Effector CD8-positive, alpha-beta T cell (primary cell): ENCODE data around the gene WFS1.

Experiments
- DNase-seq: peaks from one replicate; lab custom pipeline; 2025; lab: John Stamatoyannopoulos, UW

The WFS1 gene

DNA sequence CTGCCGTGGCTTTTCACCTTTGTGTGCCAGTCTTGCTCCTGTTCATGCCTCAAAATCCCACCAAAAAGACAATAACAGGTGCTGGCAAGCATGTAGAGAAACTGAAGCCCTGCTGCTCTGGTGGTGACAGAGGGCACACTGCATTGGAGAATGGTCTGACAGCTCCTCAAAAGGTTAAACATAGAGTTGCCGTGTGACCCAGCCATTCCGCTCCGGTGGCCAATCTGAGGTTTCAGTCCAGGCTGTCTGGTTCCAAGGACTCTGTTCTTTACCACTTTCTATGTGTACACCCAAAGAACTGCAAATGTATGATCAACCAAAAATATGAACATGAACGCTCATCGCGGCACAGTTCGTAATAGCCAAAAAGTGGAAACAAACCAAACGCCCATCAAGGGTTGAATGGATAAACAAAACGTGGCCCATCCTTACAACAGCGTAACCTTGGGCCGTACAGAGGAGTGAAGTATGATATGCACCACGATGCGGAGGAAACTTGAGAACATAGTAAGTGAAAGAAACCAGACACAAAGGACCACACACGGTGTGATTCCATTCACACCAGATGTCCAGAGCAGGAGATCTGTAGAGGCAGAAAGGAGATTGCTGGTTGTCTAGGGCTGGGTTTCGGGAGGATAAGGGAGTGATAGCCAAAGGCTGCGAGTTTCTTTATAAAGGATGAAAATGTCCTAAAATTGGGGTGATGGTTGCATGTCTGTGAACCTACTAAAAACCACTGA is 33.6 kb upstream of the WFS1 start:
- DNase-seq = no peak

DNA sequence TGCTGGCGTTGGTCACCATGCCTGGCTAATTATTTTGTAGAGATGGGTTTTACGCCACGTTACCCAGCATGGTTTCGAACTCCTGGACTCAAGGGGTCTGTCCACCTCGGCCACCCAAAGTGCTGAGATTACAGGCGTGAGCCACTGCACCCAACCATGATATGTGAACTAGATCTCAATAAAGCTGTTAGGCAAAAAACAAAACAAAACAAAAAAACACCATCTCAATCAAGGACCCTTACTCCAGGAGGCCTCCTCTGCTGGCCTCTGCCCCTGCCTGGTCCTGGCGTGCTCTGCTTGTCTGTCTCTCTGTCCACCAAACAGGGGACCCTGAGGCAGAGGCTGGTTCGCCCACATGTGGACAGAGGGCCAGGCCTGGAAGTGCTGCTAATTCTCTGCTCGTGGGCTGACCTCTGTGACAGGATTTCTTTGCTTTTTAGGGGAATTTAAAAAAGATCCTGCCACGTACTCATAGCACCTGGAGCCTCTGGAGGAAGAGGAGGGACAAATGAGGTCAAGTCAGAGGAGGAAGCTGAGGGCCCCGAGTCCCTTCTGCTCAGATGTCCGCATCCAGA is 32.7 kb upstream of the WFS1 start:
- DNase-seq = no peak

DNA sequence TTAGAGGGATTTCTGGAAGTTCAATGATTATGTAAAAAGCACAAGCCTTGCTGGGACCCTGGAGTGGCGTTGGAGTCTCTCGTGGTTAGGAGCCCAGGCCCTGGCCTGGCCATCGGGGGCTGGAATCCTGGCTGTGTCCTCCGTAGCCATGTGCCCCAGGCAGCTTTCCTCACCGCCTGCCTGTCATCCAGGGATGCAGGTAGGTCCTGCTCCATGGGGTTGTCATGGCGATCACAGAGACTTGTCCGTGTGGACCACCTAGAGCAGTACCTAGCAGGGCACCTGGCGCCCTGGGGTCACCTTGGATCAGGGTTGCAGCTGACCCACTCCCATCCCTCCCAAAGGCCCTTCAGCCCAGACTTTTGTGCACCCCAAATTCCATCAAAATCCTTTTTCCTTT is 30.2 kb upstream of the WFS1 start:
- no peak for DNase-seq

- no peak for DNase-seq
These were observed 29.7 kb upstream of the WFS1 start for GRCh38 chr4:6239968-6240367.

DNA sequence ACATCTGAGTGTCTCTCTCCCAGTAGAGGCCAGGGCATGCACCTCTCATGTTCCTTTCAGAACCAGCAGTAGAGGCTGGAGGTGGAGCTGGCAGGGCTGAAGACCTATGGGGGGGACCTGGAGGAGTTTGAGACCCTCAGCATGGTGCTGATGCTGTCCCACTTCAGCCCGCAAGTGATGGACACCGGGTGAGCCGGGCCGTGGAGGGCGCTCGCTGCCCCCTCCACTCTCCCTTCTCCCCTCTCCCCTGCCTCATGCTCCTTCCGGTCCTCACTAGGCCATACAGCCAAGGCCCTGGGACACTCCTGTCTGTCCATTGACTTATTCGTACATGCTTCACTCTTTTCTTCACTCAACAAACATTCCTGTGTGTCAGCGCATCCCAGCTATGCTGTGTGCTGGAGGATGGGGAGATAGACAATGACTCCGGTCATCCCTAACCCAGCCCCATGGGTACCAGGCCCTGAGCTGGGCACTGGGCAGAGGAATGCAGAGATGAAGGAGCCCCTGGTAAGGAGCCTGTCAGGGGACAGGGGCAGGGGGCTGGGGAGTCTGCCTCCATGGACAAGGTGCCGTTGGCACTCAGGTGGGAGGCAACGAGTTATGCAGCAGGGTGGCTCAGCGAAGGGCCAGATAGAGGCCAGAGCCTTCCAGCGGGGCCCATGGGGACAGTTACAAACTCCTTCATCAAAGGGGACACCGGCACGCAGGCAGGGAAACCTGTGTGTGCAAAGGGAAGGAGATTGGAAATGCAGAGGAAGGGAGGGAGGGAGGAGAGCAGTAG is 28.4 kb upstream of the WFS1 start:
- DNase-seq = no peak

DNA sequence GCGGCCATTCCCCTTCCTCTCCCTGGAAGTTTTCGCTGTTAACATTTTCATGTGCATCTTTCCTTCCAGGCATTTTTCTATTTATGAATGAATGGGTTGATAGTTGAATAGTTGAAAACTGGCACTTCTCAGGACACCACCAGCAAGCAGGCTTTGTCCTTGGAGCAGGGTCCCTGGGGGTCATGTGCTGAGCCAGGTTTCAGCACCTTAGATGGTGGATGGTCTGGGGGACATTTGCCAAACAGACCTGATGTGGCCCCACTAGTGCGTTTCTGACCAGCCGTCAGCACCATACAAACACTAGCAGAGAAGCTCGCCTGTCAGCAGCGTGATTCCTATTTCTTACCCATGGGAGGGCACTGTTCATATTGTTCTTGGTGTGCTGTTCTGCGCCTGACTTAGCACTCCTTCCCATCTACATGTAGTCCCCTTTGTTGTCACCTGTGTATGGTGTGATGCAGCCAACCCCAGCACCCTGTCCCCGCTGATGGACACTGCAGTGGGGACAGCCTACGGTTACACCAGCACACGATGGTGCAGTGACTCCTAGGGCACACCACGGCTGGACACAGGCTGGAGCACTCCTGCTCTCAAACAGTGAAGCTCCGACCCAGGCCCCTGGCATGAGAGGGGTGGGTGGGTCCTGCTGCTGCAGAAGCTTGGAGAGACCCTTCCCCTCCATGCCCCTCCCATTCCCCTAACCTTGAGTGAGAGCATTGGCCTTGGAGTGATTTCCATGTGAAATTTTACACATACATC is 27.2 kb upstream of the WFS1 start:
- no peak for DNase-seq

GRCh38 chr4:6245246-6246169 is 24.1 kb upstream of the WFS1 start:
- no peak for DNase-seq

DNA sequence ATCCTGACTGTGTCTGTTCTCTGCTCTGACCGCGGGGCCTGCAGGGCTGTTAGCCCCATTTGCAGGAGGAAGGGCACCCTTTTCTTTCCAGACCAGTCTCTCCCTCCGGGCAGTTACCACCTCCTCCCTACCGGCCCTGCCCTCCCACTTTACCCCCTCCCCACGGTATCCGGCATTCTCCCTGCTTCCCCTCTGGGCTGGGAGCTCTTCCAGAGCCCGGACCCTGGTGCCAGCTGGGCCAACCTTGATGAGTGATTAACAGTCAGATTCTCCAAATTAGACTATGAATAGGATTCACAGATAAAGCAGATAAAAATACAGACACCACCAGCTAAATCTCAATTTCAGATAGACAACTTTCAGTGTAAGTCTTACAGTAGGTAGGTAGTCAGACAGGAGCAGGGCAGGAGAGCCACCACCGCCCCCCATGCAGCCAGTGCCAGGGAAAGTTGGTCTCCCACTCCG is 23.4 kb upstream of the WFS1 start:
- no peak for DNase-seq

DNA sequence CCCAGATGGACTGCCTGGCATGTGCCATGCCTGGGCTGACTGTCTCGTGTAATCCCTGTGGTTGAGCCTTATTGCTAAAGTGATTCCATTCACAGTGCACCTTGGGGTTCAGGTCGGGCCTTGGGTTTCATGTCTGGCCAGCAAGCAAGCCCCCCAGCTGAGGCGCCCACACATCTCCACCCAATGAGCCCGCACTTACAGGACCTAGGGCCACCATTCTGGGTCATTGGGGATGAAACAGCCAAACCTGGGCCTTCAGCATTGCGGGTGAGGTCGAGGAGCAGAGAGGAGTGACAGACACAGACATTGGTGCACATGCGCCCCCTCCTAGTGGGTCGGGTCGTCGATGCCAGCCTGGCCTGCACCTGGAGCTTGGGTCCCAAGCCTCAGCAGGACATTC is 21.3 kb upstream of the WFS1 start:
- no peak for DNase-seq

GRCh38 chr4:6250235-6250983 is 19.2 kb upstream of the WFS1 start:
- no peak for DNase-seq

DNA sequence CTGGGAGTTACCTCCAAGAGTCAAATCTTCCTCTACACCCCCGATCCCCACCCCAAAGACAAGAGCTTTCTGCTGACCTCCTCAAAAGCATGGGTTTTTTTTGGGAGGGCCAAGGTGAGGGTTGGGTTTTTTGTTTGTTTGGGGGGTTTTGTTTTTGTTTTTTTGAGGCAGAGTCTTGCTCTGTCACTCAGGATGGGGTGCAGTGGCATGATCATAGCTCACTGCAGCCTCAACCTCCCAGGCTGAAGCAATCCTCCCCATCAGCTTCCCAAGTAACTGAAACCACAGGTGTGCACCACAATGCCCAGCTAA is 18.7 kb upstream of the WFS1 start:
- DNase-seq = no peak

GRCh38 chr4:6251365-6251764 is 18.3 kb upstream of the WFS1 start:
- DNase-seq = no peak

DNA sequence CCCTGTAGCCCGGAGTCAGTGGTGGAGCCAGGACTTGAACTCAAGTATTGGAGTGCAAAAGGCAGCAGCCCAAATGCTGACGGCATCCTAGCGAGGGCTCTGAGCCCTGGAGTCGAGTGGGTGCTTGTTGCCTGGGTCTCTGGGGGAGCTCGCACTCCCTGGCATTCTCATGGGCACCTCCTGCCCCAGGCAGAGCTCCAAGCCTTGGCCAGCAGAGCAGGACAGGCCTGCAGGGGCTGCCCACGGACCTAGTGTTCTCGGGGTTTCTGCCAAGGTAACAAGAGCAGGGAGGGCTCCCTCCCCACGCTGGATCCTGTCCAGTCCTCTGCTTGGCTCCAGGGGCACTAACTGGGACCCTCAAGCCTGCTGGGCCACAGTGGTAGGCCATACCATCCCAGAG is 17.6 kb upstream of the WFS1 start:
- DNase-seq = no peak

DNA sequence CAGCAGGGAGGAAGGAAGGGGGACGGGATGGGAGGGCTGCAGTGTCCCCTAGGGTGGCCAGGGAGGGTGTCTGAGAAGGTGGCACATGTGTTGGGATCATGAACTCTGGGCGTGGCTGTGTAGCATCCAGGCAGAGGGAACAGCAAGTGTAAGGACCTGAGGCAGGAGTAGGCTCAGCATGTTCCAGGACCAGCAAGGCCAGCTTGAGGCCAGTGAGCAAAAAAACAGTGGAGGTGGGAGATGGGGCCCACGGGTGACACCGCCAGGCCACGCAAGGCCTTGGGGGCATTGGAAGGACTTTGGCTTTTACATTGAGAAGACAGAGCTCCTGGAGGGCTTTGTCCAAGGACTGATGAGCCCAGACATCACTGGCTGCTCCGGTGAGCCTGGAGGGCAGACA is 16.5 kb upstream of the WFS1 start:
- no peak for DNase-seq

DNA sequence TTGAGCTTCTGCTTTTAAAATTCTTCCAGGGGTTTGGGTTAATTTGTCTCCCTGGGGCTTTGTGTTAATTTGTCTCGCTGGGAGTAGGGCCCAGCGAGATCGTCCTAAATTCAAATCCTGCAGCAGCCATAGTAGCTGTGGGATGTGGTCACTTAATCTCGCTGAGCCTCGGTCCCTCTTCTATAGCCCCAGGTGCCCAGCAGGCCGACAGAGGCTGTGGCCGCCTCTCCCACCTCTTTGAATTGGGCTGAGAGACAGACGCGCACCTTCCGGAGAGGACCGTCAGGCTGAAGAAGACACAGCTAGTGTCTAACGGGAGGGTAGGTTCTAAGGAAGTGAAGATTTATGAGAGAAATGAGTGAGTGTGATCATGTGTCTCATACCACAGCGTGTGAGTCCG is 15.7 kb upstream of the WFS1 start:
- no peak for DNase-seq

- no peak for DNase-seq
These were observed 13.5 kb upstream of the WFS1 start for GRCh38 chr4:6256141-6256540.

- DNase-seq = no peak
These were observed 12.2 kb upstream of the WFS1 start for GRCh38 chr4:6257247-6258025.

GRCh38 chr4:6258026-6258360 is 11.7 kb upstream of the WFS1 start:
- DNase-seq = no peak

GRCh38 chr4:6258741-6259140 is 10.9 kb upstream of the WFS1 start:
- no peak for DNase-seq

- no peak for DNase-seq
These were observed 9.8 kb upstream of the WFS1 start for GRCh38 chr4:6259886-6260285.
